GM18861 (cell line): ENCODE data around the gene LSM2.
"Not testable (repeated sequence)": the region's sequence is repeated elsewhere in the genome, so short reads cannot be mapped to it uniquely, and the experiment has no call there.

Experiments
- ATAC-seq: cut with Tn5 transposase; IDR thresholded peaks from one replicate; pipeline ENCODE4 v1.9.1; 2021; ENCODE audit not compliant: unreplicated experiment

The LSM2 gene

DNA sequence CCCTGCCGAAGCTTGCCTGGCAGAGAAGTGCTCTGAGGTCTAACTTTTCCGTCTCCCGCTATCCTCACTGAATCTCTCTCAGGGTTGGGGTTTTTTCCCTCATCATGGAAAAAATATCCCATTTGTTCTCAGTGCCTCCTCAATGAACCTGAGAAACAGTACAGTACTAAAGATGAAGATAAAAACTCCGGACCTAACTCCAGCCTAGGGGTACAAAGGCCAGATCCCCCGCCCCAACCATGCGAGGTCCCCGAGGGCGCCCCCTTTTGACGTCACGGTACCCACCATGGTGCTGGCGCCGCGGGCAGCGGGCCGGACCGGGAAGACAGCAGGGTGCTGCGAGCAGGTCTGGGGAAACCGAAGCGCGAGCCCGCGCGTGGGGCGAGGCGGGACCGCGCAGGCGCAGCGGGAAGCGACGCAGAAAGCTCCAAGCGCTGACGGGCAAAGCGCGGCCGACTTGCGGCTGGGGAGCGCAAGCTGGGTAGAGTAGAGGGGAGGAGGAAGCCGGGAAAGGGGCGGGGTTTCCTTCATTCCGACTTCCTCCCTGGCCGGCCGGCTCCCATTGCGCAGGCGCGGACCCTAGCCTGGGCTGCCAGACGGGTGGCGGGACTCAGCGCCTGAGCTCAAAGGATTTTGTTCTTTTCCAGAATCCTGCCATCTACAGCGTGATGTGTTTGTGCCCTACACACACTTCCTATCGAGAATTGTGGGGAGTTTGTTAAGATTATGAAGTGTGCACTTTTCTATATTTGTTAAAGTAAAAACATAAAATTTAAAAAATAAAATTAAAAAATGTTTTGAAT is at the start of gene LSM2:
Gene LSM2 (minus strand): TSS at position 497 of the 803 bp plus-strand sequence. CDS start 209 bp downstream, at position 288.
- peak; percentile 80 for ATAC-seq

DNA sequence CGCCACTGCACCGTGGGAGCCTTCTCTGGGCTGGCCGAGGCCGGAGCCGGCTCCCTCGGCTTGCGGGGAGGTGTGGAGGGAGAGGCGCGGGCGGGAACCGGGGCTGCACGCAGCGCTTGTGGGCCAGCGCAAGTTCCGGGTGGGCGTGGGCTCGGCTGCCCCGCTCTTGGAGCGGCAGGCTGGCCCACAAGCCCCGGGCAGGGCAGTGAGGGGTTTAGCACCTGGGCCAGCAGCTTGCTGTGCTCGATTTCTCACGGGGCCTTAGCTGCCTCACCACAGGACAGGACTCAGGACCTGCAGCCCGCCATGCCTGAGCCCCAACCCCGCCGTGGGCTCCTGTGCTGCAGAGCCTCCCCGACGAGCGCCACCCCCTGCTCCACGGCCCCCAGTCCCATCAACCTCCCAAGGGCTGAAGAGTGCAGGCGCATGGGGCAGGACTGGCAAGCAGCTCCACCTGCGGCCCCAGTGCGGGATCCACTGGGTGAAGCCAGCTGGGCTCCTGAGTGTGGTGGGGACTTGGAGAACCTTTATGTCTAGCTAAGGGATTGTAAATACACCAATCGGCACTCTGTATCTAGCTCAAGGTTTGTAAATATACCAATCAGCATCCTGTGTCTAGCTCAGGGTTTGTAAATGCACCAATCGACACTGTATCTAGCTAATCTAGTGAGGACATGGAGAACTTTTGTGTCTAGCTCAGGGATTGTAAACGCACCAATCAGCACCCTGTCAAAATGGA is 45.4 kb upstream of the LSM2 start:
- ATAC-seq, result not testable (repeated sequence)

DNA sequence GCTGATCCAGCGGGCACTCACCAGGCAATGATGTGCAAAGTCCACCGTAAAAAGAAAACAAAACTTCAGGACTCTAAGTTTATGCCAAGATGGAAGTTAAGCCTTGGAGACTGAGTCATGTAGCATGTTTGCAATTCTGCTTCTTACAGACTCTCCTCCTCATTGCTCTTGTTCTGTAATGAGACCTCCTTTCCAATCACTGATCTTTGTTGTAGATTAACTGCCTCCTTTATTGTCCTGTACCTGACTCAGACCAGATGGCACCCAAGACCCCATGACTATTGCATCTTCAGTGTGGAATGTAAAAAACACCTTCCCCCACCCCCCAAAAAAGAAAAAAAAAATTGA is 44.7 kb upstream of the LSM2 start:
- ATAC-seq, result no peak

- no peak for ATAC-seq
These were observed 44.2 kb upstream of the LSM2 start for GRCh38 chr6:31850765-31851484.

DNA sequence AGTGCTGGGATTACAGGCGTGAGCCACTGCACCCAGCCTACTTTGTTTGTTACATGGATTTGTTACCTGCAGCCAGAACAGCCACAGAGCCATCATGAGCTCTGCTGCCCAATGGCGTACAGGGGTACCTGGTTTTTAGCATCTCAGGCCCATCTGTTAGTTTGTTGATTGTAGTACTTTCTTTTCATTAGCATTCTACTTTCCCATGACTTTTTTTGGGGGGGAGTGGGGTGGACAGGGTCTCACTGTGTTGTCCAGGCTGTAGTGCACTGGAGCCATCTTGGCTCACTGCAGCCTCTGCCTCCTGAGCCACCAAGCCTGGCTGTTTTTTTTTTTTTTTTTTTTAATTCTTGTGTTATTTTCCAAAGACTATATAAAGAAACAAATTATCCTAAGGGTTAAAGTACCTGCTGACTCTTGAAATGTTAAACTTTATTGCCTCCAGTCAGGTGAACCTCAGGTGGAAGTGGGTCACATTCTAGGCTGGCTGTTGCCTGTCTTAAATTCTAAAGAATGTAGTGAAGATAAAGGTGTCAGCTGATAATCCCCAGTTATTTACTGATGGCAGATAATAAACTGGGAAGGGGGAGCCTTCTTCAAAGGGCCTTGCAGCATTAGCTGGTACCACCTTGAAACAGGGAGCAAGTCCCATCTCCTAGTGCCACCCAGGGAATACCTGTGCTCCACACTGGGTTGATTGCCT is 40.7 kb upstream of the LSM2 start:
- no peak for ATAC-seq

DNA sequence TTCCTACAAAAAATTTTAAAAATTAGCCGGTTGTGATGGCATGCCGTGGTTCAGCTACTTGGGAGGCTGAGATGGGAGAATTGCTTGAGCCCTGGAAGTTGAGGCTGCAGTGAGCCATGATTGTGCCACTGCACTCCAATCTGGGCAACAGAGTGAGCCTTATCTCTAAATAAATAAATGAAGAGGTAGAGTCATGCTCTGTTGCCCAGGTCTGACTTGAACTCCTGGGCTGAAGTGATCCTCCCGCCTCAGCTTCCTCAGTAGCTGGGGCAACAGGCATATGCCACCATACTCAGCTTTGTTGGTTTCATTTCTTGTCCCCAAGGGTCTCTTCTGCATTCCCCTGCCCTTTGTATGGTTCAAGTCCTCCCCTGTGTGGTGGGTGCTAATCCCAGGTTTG is 37.7 kb upstream of the LSM2 start:
- ATAC-seq, result no peak

DNA sequence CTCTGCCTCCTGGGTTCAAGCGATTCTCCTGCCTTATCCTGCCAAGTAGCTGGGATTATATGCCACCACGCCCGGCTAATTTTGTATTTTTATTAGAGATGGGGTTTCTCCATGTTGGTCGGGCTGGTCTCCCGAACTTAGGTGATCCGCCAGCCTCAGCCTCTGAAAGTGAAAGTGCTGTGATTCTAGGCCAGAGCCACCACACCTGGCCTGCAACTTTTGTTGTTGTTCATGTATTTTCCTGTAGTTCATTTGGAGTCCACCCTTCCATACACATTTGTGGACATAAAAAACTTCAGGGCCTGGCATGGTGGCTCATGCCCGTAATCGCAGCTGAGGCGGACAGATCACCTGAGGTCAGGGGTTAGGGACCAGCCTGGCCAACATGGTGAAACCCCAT is 35.3 kb upstream of the LSM2 start:
- no peak for ATAC-seq

DNA sequence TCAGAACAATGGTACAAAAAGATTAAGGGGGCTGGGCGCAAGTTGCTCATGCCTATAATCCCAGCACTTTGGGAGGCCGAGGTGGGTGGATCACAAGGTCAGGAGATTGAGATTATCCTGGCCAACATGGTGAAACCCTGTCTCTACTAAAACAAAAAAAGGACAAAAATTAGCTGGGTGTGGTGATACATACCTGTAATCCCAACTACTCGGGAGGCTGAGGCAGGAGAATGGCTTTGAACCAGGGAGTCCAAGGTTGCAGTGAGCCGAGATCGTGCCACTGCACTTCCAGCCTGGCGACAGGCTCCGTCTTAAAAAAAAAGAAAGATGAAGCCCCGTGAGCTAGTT is 33.0 kb upstream of the LSM2 start:
- not testable (repeated sequence) for ATAC-seq

DNA sequence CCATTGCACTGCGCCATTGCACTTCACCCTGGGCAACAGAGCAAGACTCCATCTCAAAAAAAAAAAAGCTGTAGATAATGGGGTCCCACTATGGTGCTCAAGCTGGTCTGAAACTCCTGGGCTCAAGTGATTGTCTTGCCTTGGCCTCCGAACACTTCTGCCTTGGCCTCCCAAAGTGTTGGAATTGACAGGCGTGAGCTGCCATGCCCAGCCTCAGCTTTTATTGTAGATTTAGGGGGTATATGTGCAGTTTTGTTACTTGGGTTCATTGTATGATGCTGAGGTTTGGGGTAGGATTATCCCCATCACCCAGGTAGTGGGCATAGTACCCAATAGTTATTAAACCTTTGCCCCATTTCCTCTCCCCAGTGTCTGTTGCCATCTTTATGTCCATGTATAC is 32.2 kb upstream of the LSM2 start:
- no peak for ATAC-seq

DNA sequence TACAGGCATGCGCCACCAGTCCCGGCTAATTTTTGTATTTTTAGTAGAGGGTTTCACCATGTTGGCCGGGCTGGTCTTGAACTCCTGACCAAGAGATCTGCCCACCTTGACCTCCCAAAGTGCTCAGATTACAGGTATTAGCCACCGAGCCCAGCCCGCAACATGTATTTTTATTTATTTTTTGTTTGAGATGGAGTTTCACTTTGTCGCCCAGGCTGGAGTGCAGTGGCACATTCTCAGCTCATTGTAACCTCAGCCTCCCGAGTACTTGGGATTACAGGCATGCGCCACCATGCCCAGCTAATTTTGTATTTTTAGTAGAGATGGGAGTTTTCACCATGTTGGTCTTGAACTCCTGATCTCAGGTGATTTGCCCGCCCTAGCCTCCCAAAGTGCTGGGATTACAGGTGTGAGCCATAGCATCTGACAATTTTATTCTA is 31.4 kb upstream of the LSM2 start:
- not testable (repeated sequence) for ATAC-seq

- ATAC-seq, result no peak
These were observed 30.8 kb upstream of the LSM2 start for GRCh38 chr6:31837369-31838113.

GRCh38 chr6:31836474-31837368 is 30.0 kb upstream of the LSM2 start:
- ATAC-seq, result no peak

DNA sequence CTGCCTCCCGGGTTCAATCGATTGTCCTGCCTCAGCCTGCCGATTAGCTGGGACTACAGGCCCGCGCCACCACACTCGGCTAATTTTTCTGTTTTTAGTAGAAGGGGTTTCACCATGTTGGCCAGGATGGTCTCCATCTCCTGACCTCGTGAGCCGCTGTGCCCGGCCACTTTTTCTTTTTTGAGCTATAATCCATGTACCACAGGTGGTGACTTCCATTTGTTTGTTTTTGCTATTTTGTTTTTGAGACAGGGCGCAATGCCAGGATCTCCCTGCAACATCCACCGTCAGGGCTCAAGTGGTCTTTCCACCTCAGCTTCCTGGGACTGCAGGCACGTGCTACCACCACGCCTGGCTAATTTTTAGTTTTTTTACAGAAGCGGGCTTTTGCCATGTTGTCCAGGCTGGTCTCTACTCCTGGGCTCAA is 29.3 kb upstream of the LSM2 start:
- ATAC-seq, result no peak

GRCh38 chr6:31834367-31835250 is 27.8 kb upstream of the LSM2 start:
- ATAC-seq, result no peak

- no peak for ATAC-seq
These were observed 24.8 kb upstream of the LSM2 start for GRCh38 chr6:31831350-31832215.

DNA sequence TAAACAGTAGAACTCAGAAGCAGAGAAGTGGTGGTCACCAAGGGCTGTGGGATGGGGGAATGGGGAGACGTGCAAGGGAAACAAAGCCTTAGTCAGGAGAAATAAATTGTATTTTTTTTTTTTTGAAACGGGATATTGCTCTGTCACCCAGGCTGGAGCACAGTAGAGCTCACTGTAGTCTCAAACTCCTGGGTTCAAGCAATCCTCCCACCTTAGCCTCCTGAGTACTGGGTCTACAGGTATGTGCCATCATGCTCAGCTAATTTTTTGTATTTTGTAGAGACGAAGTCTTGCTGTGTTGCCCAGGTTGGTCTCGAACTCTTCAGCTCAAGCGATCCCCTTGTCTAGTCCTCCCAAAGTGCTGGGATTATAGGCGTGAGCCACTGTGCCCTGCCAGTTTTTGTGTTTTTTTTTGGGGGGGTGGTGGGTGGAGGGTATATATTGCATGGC is 24.1 kb upstream of the LSM2 start:
- ATAC-seq, result no peak

GRCh38 chr6:31829633-31830283 is 23.0 kb upstream of the LSM2 start:
- ATAC-seq, result no peak
